ACC112 (cell line): ENCODE data around the gene OSR1.
"Not testable (repeated sequence)": the region's sequence is repeated elsewhere in the genome, so short reads cannot be mapped to it uniquely, and the experiment has no call there.

Source experiments
- H2AFZ ChIP-seq: fragments of 200-600 bp; sonication (generic); one replicate; pipeline ENCODE4 v1.6.0; 2017; ENCODE audit warnings: antibody characterized with exemption, low read length; ENCODE audit not compliant: unreplicated experiment
- H3K27ac ChIP-seq: fragments of 200-600 bp; sonication (generic); 2 replicates; pipeline ENCODE4 v1.5.1; 2014; ENCODE audit warnings: low read depth, mild to moderate bottlenecking, antibody characterized with exemption, low read length, moderate library complexity
- H3K27me3 ChIP-seq: fragments of 200-600 bp; sonication (generic); 2 replicates; pipeline ENCODE4 v1.6.1; 2014; ENCODE audit warnings: mild to moderate bottlenecking, antibody characterized with exemption, low read length, moderate library complexity, mixed read lengths; ENCODE audit not compliant: insufficient read depth
- H3K36me3 ChIP-seq: fragments of 200-600 bp; sonication (generic); 2 replicates; pipeline ENCODE4 v1.6.1; 2016; ENCODE audit warnings: mild to moderate bottlenecking, antibody characterized with exemption, low read length, moderate library complexity, mixed read lengths; ENCODE audit not compliant: insufficient read depth
- H3K4me1 ChIP-seq: fragments of 200-600 bp; sonication (generic); one replicate; pipeline ENCODE4 v1.6.1; 2016; ENCODE audit warnings: low read length, mixed read lengths; ENCODE audit not compliant: insufficient read depth, unreplicated experiment, control insufficient read depth
- H3K4me3 ChIP-seq: fragments of 200-600 bp; sonication (generic); 2 replicates; pipeline ENCODE4 v1.5.1; 2014; ENCODE audit warnings: mild to moderate bottlenecking, low read depth, low read length
- H3K79me2 ChIP-seq: fragments of 200-600 bp; sonication (generic); one replicate; pipeline ENCODE4 v1.6.0; 2016; ENCODE audit warnings: low read length; ENCODE audit not compliant: control insufficient read depth, unreplicated experiment, insufficient read depth

Gene OSR1

DNA sequence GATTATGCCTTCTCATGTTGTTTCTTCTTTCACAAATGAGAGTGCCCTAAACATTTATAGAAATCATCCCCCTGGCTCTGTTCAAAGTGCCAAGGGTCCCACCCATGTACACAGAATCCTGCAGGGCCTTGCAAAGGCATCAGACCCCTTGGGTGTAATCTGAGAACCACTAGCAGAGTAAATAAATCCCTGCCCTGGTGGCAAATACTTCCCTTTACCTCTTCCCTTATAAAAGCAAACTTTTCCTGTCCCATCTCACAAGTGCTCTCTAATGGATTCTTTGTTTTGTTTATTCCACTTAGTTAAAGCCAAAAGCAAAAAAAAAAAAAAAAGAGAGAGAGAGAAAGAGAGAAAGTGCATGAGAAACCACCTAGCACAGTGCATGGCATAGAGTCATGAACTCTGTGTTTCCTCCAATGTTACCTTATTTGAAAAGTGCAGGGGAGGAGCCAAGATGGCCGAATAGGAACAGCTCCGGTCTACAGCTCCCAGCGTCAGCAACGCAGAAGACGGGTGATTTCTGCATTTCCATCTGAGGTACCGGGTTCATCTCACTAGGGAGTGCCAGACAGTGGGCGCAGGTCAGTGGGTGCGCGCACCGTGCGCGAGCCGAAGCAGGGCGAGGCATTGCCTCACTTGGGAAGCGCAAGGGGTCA is 52.9 kb downstream of the OSR1 start:
- H3K4me3 ChIP-seq, H3K4me1 ChIP-seq, H3K27me3 ChIP-seq, H3K36me3 ChIP-seq, H2AFZ ChIP-seq, H3K27ac ChIP-seq, H3K79me2 ChIP-seq: not testable (repeated sequence)

GRCh38 chr2:19301706-19302105 is 56.7 kb downstream of the OSR1 start:
- H3K79me2 ChIP-seq = no peaks in the 10 kb centered on the region
- no peaks in the 10 kb centered on the region for H3K4me1 ChIP-seq
- H2AFZ ChIP-seq = no peak overlapping the region
- H3K4me3 ChIP-seq = no peak overlapping the region
- no peaks in the 10 kb centered on the region for H3K27me3 ChIP-seq
- no peak overlapping the region for H3K27ac ChIP-seq
- no peaks in the 10 kb centered on the region for H3K36me3 ChIP-seq
